ENCODE measurements around the gene TMEM156. TPM values are rescaled to one million over a fixed set of nuclear protein-coding genes. Genes with fewer than 3 reads are reported as not detected.

The TMEM156 gene
- total RNA-seq, 1 donor from 2014 or later: 29.5 TPM

- no peaks in the 10 kb centered on the region for H3K36me3 Mint-ChIP-seq (ENCODE audit: low read depth)
- ChIA-PET CTCF (no interaction called here), POLR2A (no interaction called here)
- peaks cover 7% of the 10 kb centered on the region for H3K4me1 Mint-ChIP-seq
- ATAC-seq (ENCODE audit: low read depth) (no peak), DNase-seq (no peak)
- no peak overlapping the region for H3K27ac Mint-ChIP-seq
- TF ChIP-seq, protein P1, sequence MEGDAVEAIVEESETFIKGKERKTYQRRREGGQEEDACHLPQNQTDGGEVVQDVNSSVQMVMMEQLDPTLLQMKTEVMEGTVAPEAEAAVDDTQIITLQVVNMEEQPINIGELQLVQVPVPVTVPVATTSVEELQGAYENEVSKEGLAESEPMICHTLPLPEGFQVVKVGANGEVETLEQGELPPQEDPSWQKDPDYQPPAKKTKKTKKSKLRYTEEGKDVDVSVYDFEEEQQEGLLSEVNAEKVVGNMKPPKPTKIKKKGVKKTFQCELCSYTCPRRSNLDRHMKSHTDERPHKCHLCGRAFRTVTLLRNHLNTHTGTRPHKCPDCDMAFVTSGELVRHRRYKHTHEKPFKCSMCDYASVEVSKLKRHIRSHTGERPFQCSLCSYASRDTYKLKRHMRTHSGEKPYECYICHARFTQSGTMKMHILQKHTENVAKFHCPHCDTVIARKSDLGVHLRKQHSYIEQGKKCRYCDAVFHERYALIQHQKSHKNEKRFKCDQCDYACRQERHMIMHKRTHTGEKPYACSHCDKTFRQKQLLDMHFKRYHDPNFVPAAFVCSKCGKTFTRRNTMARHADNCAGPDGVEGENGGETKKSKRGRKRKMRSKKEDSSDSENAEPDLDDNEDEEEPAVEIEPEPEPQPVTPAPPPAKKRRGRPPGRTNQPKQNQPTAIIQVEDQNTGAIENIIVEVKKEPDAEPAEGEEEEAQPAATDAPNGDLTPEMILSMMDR (IDR thresholded peaks at IDR 0.05): no peak
- H3K27me3 Mint-ChIP-seq: no peaks in the 10 kb centered on the region
- no peaks in the 10 kb centered on the region for H3K9me3 Mint-ChIP-seq
- no peak overlapping the region for H3K4me3 Mint-ChIP-seq
- intact Hi-C loops (cut with micrococcal nuclease): no loop called here
These were observed 80.6 kb downstream of the TMEM156 start for GRCh38 chr4:38951598-38951997.

GRCh38 chr4:38950734-38951133, 81.5 kb downstream of the TMEM156 start:
- H3K36me3 Mint-ChIP-seq (ENCODE audit: low read depth): no peaks in the 10 kb centered on the region
- ATAC-seq (ENCODE audit: low read depth): no peak
- no peak for DNase-seq
- CTCF ChIA-PET: no interaction called here
- H3K4me3 Mint-ChIP-seq: no peak overlapping the region
- H3K27me3 Mint-ChIP-seq: no peaks in the 10 kb centered on the region
- H3K27ac Mint-ChIP-seq: no peak overlapping the region
- TF ChIP-seq, protein P1 (IDR thresholded peaks at IDR 0.05): no peak
- POLR2A ChIA-PET: interaction anchor here (0.6 kb wide), 1 partner anchor 185 kb away, joined by 5 read pairs; no protein-coding TSS in a partner anchor
- intact Hi-C loops (cut with micrococcal nuclease): no loop called here
- peaks cover 7% of the 10 kb centered on the region for H3K4me1 Mint-ChIP-seq
- H3K9me3 Mint-ChIP-seq: no peaks in the 10 kb centered on the region

DNA sequence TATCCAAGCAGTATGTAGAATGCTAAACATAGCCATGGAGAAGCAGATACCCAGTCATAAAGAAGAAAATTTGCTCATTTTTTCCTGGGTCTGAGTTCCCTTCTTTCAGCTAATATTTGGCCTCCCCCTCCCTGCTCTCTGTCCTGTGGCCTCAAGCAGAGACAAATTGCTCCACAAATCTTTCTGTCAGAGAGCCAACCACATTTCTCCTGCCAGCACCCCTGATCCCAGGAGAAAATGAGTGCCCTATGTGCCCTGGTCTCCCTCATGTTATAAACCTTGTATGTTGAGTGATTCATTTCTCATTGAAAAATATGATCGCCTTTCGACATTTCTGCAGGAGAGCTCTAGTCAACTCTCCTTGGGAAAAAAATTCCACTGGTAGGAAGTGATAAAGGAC, 82.0 kb downstream of the TMEM156 start:
- CTCF ChIA-PET: no interaction called here
- H3K4me3 Mint-ChIP-seq: no peak overlapping the region
- peaks cover 7% of the 10 kb centered on the region for H3K4me1 Mint-ChIP-seq
- H3K27me3 Mint-ChIP-seq: no peaks in the 10 kb centered on the region
- intact Hi-C loops (cut with micrococcal nuclease): no loop called here
- H3K36me3 Mint-ChIP-seq (ENCODE audit: low read depth): no peaks in the 10 kb centered on the region
- TF ChIP-seq, protein P1 (IDR thresholded peaks at IDR 0.05): no peak
- POLR2A ChIA-PET: no interaction called here
- no peak overlapping the region for H3K27ac Mint-ChIP-seq
- DNase-seq (no peak), ATAC-seq (ENCODE audit: low read depth) (no peak)
- no peaks in the 10 kb centered on the region for H3K9me3 Mint-ChIP-seq

- CTCF ChIA-PET: no interaction called here
- intact Hi-C loops (cut with micrococcal nuclease): no loop called here
These were observed 82.7 kb downstream of the TMEM156 start for GRCh38 chr4:38949411-38950051.

DNA sequence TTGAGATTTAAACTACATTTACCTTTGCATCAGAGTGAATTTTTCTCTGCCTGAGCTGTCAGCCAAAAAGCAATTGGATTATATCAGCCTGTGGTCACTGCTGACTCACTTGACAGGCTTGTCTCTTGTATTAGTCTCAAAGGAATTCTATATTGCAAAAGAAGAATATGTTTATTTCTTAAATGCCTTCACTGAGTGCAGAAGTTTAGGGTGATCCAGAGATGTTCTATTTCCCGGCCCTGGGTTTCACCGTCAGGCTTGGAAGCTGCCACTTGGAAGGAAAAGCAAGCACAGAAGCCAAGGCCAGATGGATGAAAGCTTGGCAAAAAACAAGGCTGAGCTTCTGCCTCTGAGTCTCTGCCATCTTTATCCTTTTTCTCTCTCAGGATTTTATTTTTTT, 83.7 kb downstream of the TMEM156 start:
- Mint-ChIP-seq H3K27ac (no peak overlapping the region), H3K36me3 (ENCODE audit: low read depth) (no peaks in the 10 kb centered on the region), H3K27me3 (no peaks in the 10 kb centered on the region), H3K9me3 (no peaks in the 10 kb centered on the region), H3K4me3 (no peak overlapping the region), H3K4me1 (peaks cover 7% of the 10 kb centered on the region)
- intact Hi-C loops (cut with micrococcal nuclease): no loop called here
- ATAC-seq (ENCODE audit: low read depth) (no peak), DNase-seq (no peak)
- ChIA-PET POLR2A (interaction anchor here (0.6 to 0.7 kb wide), 2 partner anchors 260 to 372 kb away, joined by 3 to 5 read pairs; no protein-coding TSS in a partner anchor), CTCF (no interaction called here)
- TF ChIP-seq, protein P1 (IDR thresholded peaks at IDR 0.05): no peak

More at GRCh38 chr4:38949411-38950051, 82.7 kb downstream of the TMEM156 start:
- Mint-ChIP-seq H3K4me3 (no peak overlapping the region), H3K27ac (no peak overlapping the region), H3K9me3 (no peaks in the 10 kb centered on the region), H3K4me1 (peaks cover 7% of the 10 kb centered on the region), H3K36me3 (ENCODE audit: low read depth) (no peaks in the 10 kb centered on the region), H3K27me3 (no peaks in the 10 kb centered on the region)
- TF ChIP-seq, protein P1 (IDR thresholded peaks at IDR 0.05): no peak
- no peak for ATAC-seq (ENCODE audit: low read depth)
- POLR2A ChIA-PET: no interaction called here
- DNase-seq: no peak
